Activated CD4-positive, alpha-beta T cell treated with anti-CD3 and anti-CD28 coated beads, Interleukin-2, Interleukin-6, amounts not matched to agents 100 ng/mL and 50 ng/mL, durations not matched to agents 16 hours and 8 hours (primary cell): Measurements from ENCODE around the gene NFKBIA.
"Not testable (repeated sequence)": the region's sequence is repeated elsewhere in the genome, so short reads cannot be mapped to it uniquely, and the experiment has no call there.

ENCODE experiments used
- DNase-seq: peaks from one replicate; pipeline ENCODE4 v3.0.0-alpha.2; 2020

Gene NFKBIA

GRCh38 chr14:35389315-35389667 is 15.3 kb downstream of the NFKBIA start:
- DNase-seq: no peak

GRCh38 chr14:35388656-35389314 is 15.8 kb downstream of the NFKBIA start:
- DNase-seq: no peak

- DNase-seq: no peak
Measured at GRCh38 chr14:35387713-35388579, 16.6 kb downstream of the NFKBIA start.

- no peak for DNase-seq
Measured at GRCh38 chr14:35387219-35387618, 17.3 kb downstream of the NFKBIA start.

- DNase-seq: no peak
Measured at GRCh38 chr14:35386673-35387125, 17.9 kb downstream of the NFKBIA start.

- DNase-seq: no peak
Measured at GRCh38 chr14:35385042-35385839, 19.3 kb downstream of the NFKBIA start.

GRCh38 chr14:35384455-35385041 is 20.0 kb downstream of the NFKBIA start:
- no peak for DNase-seq

- no peak for DNase-seq
Measured at GRCh38 chr14:35383569-35384454, 20.7 kb downstream of the NFKBIA start.

GRCh38 chr14:35380794-35381193 is 23.8 kb downstream of the NFKBIA start:
- no peak for DNase-seq

- DNase-seq: not testable (repeated sequence)
Measured at GRCh38 chr14:35379234-35379933, 25.2 kb downstream of the NFKBIA start.

- DNase-seq: no peak
Measured at GRCh38 chr14:35378425-35379233, 25.9 kb downstream of the NFKBIA start.

- DNase-seq: no peak
Measured at GRCh38 chr14:35375558-35376025, 29.0 kb downstream of the NFKBIA start.

GRCh38 chr14:35374263-35374712 is 30.3 kb downstream of the NFKBIA start:
- no peak for DNase-seq

- DNase-seq: not testable (repeated sequence)
Measured at GRCh38 chr14:35373208-35373607, 31.3 kb downstream of the NFKBIA start.

- no peak for DNase-seq
Measured at GRCh38 chr14:35370969-35371368, 33.6 kb downstream of the NFKBIA start.

GRCh38 chr14:35369701-35370191 is 34.8 kb downstream of the NFKBIA start:
- DNase-seq: no peak

GRCh38 chr14:35368583-35369392 is 35.8 kb downstream of the NFKBIA start:
- DNase-seq: no peak

GRCh38 chr14:35368139-35368460 is 36.4 kb downstream of the NFKBIA start:
- DNase-seq: no peak

GRCh38 chr14:35367056-35367372 is 37.5 kb downstream of the NFKBIA start:
- no peak for DNase-seq
